Measurements from ENCODE around the gene MPP7. TPM values are rescaled to one million over a fixed set of nuclear protein-coding genes. Genes with fewer than 3 reads are reported as not detected.

MPP7 gene
- polyA plus RNA-seq, 12 donors, result 2.7 to 13.6 (median 6.0) TPM; not detected in 1

GRCh38 chr10:28269842-28270456 is 32.9 kb downstream of the MPP7 start:
- no peak for DNase-seq

GRCh38 chr10:28266449-28267224 is 36.2 kb downstream of the MPP7 start:
- no peak for DNase-seq

GRCh38 chr10:28263136-28263857 is 39.6 kb downstream of the MPP7 start:
- no peak for DNase-seq

GRCh38 chr10:28256776-28257175 is 46.1 kb downstream of the MPP7 start:
- DNase-seq, result no peak

- no peak for DNase-seq
These were observed 48.4 kb downstream of the MPP7 start for GRCh38 chr10:28254290-28254985.

GRCh38 chr10:28253169-28253785 is 49.6 kb downstream of the MPP7 start:
- no peak for DNase-seq

Other genes starting within 250 kb of the MPP7 start
- gene WAC, start 230.1 kb upstream of the MPP7 start, polyA plus RNA-seq (ENCODE audit: insufficient read length in 12 of 12), result 100 to 1,000 TPM in 5 of 12 donors, 10 to 100 TPM in 6, not detected in 1; 79.8 to 180 (median 99.2) TPM

All from muscle of arm (tissue), 12 donors.